DOHH2 (cell line): ENCODE measurements around the gene TTC28.

ENCODE experiments used
- CTCF ChIP-seq: fragments of 200-600 bp; sonication (generic); IDR thresholded peaks from one replicate; pipeline ENCODE4 v1.5.1; 2014; ENCODE audit warnings: antibody characterized with exemption, mild to moderate bottlenecking, low read depth, low read length; ENCODE audit not compliant: poor library complexity, severe bottlenecking
- EZH2phosphoT487 ChIP-seq: fragments of 200-600 bp; sonication (generic); IDR thresholded peaks from 2 replicates; pipeline ENCODE4 v1.6.1; 2017; ENCODE audit warnings: borderline replicate concordance, mild to moderate bottlenecking, antibody characterized with exemption, low read length, moderate library complexity, mixed read lengths

- TF ChIP-seq CTCF (no peak), EZH2phosphoT487 (no peak)
These were observed 318.7 kb downstream of the TTC28 start for GRCh38 chr22:28360939-28361338.
